Measurements from ENCODE around the gene SYNJ1.
"Not testable (repeated sequence)": the region's sequence is repeated elsewhere in the genome, so short reads cannot be mapped to it uniquely, and the experiment has no call there.

The SYNJ1 gene

GRCh38 chr21:32698971-32699693 is 28.7 kb downstream of the SYNJ1 start:
- no peak overlapping the region for H3K4me3 ChIP-seq (replicated peaks; ENCODE audit: low read depth, low read length)
- DNase-seq (ENCODE audit: extremely low read depth, insufficient read length): no peak
- H3K27me3 ChIP-seq (replicated peaks; ENCODE audit: control insufficient read depth, insufficient read depth, low read length): no peaks in the 10 kb centered on the region
- TF ChIP-seq, protein P1, sequence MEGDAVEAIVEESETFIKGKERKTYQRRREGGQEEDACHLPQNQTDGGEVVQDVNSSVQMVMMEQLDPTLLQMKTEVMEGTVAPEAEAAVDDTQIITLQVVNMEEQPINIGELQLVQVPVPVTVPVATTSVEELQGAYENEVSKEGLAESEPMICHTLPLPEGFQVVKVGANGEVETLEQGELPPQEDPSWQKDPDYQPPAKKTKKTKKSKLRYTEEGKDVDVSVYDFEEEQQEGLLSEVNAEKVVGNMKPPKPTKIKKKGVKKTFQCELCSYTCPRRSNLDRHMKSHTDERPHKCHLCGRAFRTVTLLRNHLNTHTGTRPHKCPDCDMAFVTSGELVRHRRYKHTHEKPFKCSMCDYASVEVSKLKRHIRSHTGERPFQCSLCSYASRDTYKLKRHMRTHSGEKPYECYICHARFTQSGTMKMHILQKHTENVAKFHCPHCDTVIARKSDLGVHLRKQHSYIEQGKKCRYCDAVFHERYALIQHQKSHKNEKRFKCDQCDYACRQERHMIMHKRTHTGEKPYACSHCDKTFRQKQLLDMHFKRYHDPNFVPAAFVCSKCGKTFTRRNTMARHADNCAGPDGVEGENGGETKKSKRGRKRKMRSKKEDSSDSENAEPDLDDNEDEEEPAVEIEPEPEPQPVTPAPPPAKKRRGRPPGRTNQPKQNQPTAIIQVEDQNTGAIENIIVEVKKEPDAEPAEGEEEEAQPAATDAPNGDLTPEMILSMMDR (IDR thresholded peaks at IDR 0.05; ENCODE audit: insufficient read depth, low read length, poor library complexity, severe bottlenecking): no peak
- H3K36me3 ChIP-seq (ENCODE audit: control insufficient read depth, insufficient read depth, low read length): no peaks in the 10 kb centered on the region

DNA sequence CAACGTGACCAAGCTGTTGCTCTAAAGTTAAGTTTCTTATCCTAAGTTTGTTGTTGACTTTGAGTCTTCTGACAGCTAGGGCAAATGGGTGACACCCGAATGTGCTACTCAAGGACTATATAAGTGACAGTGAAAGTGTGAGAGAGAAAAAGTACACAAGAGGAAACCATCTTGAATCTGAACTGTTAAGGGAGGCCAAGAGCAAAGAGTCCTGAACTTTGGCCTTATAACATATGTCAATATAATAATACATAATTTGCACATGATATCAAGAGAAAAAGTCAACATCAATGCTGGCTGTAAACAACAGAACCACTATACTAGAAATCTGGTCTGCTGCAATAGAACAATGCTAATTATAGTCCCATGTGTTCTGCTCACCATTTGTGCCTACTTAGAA is 29.5 kb downstream of the SYNJ1 start:
- Histone ChIP-seq H3K36me3 (ENCODE audit: control insufficient read depth, insufficient read depth, low read length) (no peaks in the 10 kb centered on the region), H3K4me3 (replicated peaks; ENCODE audit: low read depth, low read length) (no peak overlapping the region), H3K27me3 (replicated peaks; ENCODE audit: control insufficient read depth, insufficient read depth, low read length) (no peaks in the 10 kb centered on the region)
- TF ChIP-seq, protein P1 (IDR thresholded peaks at IDR 0.05; ENCODE audit: insufficient read depth, low read length, poor library complexity, severe bottlenecking): no peak
- no peak for DNase-seq (ENCODE audit: extremely low read depth, insufficient read length)

DNA sequence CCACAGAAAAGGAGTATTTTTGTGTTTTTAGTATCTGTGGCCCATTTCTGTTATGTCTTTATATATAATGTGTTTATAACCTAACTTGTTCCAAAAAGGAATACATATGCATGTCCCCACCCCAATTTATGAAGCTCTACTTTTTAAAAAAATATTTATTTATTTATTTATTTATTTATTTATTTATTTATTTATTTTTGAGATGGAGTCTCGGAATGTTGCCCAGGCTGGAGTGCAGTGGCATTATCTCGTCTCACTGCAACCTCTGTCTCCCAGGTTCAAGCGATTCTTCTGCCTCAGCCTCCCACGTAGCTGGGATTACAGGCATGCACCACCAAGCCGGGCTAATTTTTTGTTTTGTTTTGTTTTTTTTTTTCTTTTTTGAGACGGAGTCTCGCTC is 32.3 kb downstream of the SYNJ1 start:
- not testable (repeated sequence) for H3K27me3 ChIP-seq (replicated peaks; ENCODE audit: control insufficient read depth, insufficient read depth, low read length); DNase-seq (ENCODE audit: extremely low read depth, insufficient read length); H3K36me3 ChIP-seq (ENCODE audit: control insufficient read depth, insufficient read depth, low read length); H3K4me3 ChIP-seq (replicated peaks; ENCODE audit: low read depth, low read length)

GRCh38 chr21:32693581-32693980 is 34.2 kb downstream of the SYNJ1 start:
- Histone ChIP-seq H3K27me3 (replicated peaks; ENCODE audit: control insufficient read depth, insufficient read depth, low read length) (no peaks in the 10 kb centered on the region), H3K36me3 (ENCODE audit: control insufficient read depth, insufficient read depth, low read length) (no peaks in the 10 kb centered on the region), H3K4me3 (replicated peaks; ENCODE audit: low read depth, low read length) (no peak overlapping the region)
- DNase-seq (ENCODE audit: extremely low read depth, insufficient read length): no peak
- TF ChIP-seq, protein P1 (IDR thresholded peaks at IDR 0.05; ENCODE audit: insufficient read depth, low read length, poor library complexity, severe bottlenecking): no peak

- H3K27me3 ChIP-seq (replicated peaks; ENCODE audit: control insufficient read depth, insufficient read depth, low read length): no peaks in the 10 kb centered on the region
- no peaks in the 10 kb centered on the region; the same call in 1 of the 2 replicates for H3K36me3 ChIP-seq (ENCODE audit: control insufficient read depth, insufficient read depth, low read length)
- TF ChIP-seq, protein P1 (IDR thresholded peaks at IDR 0.05; ENCODE audit: insufficient read depth, low read length, poor library complexity, severe bottlenecking): no peak
- H3K4me3 ChIP-seq (replicated peaks; ENCODE audit: low read depth, low read length): no peak overlapping the region
- DNase-seq (ENCODE audit: extremely low read depth, insufficient read length): no peak
Observed at GRCh38 chr21:32690085-32690484, 37.7 kb downstream of the SYNJ1 start.

DNA sequence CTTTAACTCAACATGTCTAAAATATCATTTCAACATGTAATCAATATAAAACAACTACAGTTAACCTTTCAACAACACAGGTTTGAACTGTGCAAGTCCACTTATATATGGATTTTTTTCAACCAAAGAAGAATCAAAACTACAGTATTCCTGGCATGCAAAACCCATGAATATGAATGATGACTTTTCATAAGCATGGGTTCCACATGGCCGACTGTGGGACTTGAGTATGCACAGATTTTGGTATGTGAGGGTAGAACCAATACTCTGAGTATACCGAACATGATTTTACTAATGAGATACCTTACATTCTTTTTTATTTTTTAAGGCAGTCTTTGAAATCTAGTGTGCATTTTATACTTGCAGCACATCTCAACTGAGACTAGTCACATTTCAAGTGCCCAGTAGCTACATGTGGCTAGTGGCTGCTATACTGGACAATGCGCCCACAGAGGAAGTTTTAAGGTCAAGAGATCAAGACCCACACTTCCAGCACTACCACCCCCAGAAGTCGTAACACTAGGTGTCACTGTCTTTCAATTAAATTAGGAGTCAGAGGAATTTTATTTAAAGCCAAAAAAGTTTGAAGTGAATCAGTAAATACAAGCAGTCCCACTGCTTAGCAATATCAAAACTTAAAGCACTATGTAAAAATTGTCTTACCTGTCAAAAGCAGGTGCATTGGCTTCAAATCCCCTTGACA is 40.0 kb downstream of the SYNJ1 start:
- no peaks in the 10 kb centered on the region for H3K27me3 ChIP-seq (replicated peaks; ENCODE audit: control insufficient read depth, insufficient read depth, low read length)
- TF ChIP-seq, protein P1 (IDR thresholded peaks at IDR 0.05; ENCODE audit: insufficient read depth, low read length, poor library complexity, severe bottlenecking): no peak
- H3K4me3 ChIP-seq (replicated peaks; ENCODE audit: low read depth, low read length): no peak overlapping the region
- H3K36me3 ChIP-seq (ENCODE audit: control insufficient read depth, insufficient read depth, low read length): no peaks in the 10 kb centered on the region; the same call in 1 of the 2 replicates
- no peak for DNase-seq (ENCODE audit: extremely low read depth, insufficient read length)
